H9 (cell line): ENCODE results near the gene SLC4A9. TPM values are rescaled to one million over a fixed set of nuclear protein-coding genes. Genes with fewer than 3 reads are reported as not detected.

ENCODE experiments used
- DNase-seq: peaks from one replicate; pipeline ENCODE4 v3.0.0-alpha.2; 2017
- H2AFZ ChIP-seq: one replicate; pipeline ENCODE4 v1.6.1; 2013; ENCODE audit warnings: mild to moderate bottlenecking, low read length, control low read depth, moderate library complexity
- H2AK5ac ChIP-seq: 2 replicates; pipeline ENCODE4 v1.6.1; 2013; ENCODE audit warnings: low read length, control low read depth, mixed read lengths; ENCODE audit not compliant: insufficient read length
- H2BK120ac ChIP-seq: one replicate; pipeline ENCODE4 v1.6.1; 2013; ENCODE audit warnings: low read depth, mild to moderate bottlenecking, low read length, control low read depth, inconsistent platforms; ENCODE audit not compliant: poor library complexity, severe bottlenecking
- H2BK12ac ChIP-seq: 2 replicates; pipeline ENCODE4 v1.6.1; 2013; ENCODE audit warnings: low read length, control low read depth, mixed read lengths, low read depth; ENCODE audit not compliant: insufficient read length
- H2BK15ac ChIP-seq: 2 replicates; pipeline ENCODE4 v1.6.1; 2013; ENCODE audit warnings: low read depth, low read length, control low read depth
- H2BK20ac ChIP-seq: one replicate; pipeline ENCODE4 v1.6.1; 2013; ENCODE audit warnings: low read depth, mild to moderate bottlenecking, low read length, control low read depth, inconsistent platforms; ENCODE audit not compliant: poor library complexity, severe bottlenecking
- H2BK5ac ChIP-seq: 2 replicates; pipeline ENCODE4 v1.6.1; 2013; ENCODE audit warnings: low read length, control low read depth, mixed read lengths; ENCODE audit not compliant: insufficient read length
- H3K14ac ChIP-seq: 2 replicates; pipeline ENCODE4 v1.6.1; 2013; ENCODE audit warnings: low read length, control low read depth; ENCODE audit not compliant: insufficient read depth
- H3K18ac ChIP-seq: 2 replicates; pipeline ENCODE4 v1.6.1; 2013; ENCODE audit warnings: low read depth, mild to moderate bottlenecking, mixed read lengths, low read length, control low read depth; ENCODE audit not compliant: insufficient read length
- H3K23ac ChIP-seq: 2 replicates; pipeline ENCODE4 v1.6.1; 2013; ENCODE audit warnings: low read length, control low read depth, mixed read lengths, low read depth; ENCODE audit not compliant: insufficient read length
- H3K23me2 ChIP-seq: 2 replicates; pipeline ENCODE4 v1.6.1; 2013; ENCODE audit warnings: low read depth, mild to moderate bottlenecking, mixed read lengths, low read length, control low read depth; ENCODE audit not compliant: insufficient read length, poor library complexity, severe bottlenecking
- H3K27ac ChIP-seq: 2 replicates; pipeline ENCODE4 v1.5.1; 2013; ENCODE audit warnings: low read length, control low read depth, mixed read lengths, low read depth; ENCODE audit not compliant: insufficient read length
- H3K27me3 ChIP-seq: 2 replicates; pipeline ENCODE4 v1.6.1; 2013; ENCODE audit warnings: low read length, control low read depth, inconsistent platforms; ENCODE audit not compliant: insufficient read depth
- H3K4ac ChIP-seq: 2 replicates; pipeline ENCODE4 v1.6.1; 2013; ENCODE audit warnings: low read depth, mild to moderate bottlenecking, control low read depth, inconsistent platforms, low read length, moderate library complexity
- H3K4me1 ChIP-seq: 2 replicates; pipeline ENCODE4 v1.6.1; 2013; ENCODE audit warnings: low read length, control low read depth, inconsistent platforms; ENCODE audit not compliant: insufficient read depth
- H3K4me2 ChIP-seq: 2 replicates; pipeline ENCODE4 v1.6.1; 2013; ENCODE audit warnings: low read length, control low read depth, mixed read lengths; ENCODE audit not compliant: insufficient read length, insufficient read depth
- H3K56ac ChIP-seq: 2 replicates; pipeline ENCODE4 v1.6.1; 2013; ENCODE audit warnings: low read depth, mild to moderate bottlenecking, mixed read lengths, low read length, control low read depth; ENCODE audit not compliant: insufficient read length
- H3K79me1 ChIP-seq: 2 replicates; pipeline ENCODE4 v1.6.1; 2013; ENCODE audit warnings: low read depth, mild to moderate bottlenecking, moderate library complexity, low read length, control low read depth, inconsistent platforms; ENCODE audit not compliant: insufficient read depth, poor library complexity, severe bottlenecking
- H3K79me2 ChIP-seq: 2 replicates; pipeline ENCODE4 v1.6.1; 2013; ENCODE audit warnings: low read length, control low read depth, inconsistent platforms; ENCODE audit not compliant: insufficient read depth
- H3K9ac ChIP-seq: 2 replicates; pipeline ENCODE4 v1.6.1; 2013; ENCODE audit warnings: low read length, control low read depth, mixed read lengths; ENCODE audit not compliant: insufficient read length; ENCODE audit errors: extremely low read depth
- H3K9me3 ChIP-seq: one replicate; pipeline ENCODE4 v1.6.1; 2013; ENCODE audit warnings: low read depth, low read length, inconsistent platforms; ENCODE audit not compliant: control insufficient read depth
- H3T11ph ChIP-seq: one replicate; pipeline ENCODE4 v1.6.1; 2013; ENCODE audit warnings: mild to moderate bottlenecking, low read length, control low read depth, inconsistent platforms
- H4K20me1 ChIP-seq: one replicate; pipeline ENCODE4 v1.6.1; 2013; ENCODE audit not compliant: control insufficient read depth, insufficient read length, insufficient read depth
- H4K5ac ChIP-seq: 2 replicates; pipeline ENCODE4 v1.6.1; 2013; ENCODE audit warnings: low read depth, mild to moderate bottlenecking, mixed read lengths, low read length, control low read depth; ENCODE audit not compliant: insufficient read length
- H4K8ac ChIP-seq: replicated peaks from 2 replicates; pipeline ENCODE4 v1.6.1; 2013; ENCODE audit warnings: low read length, control low read depth, mixed read lengths, low read depth; ENCODE audit not compliant: insufficient read length
- H4K91ac ChIP-seq: 2 replicates; pipeline ENCODE4 v1.6.1; 2013; ENCODE audit warnings: low read depth, mild to moderate bottlenecking, moderate library complexity, mixed read lengths, low read length, control low read depth; ENCODE audit not compliant: insufficient read length
- H3K27ac Mint-ChIP-seq, 3 experiments: 2 replicates in 2 of 3; 3 replicates in 1 of 3; pipeline ENCODE4 v1.8.0; 2020 to 2021; ENCODE audit warnings: mixed read lengths in 3 of 3, mild to moderate bottlenecking in 1 of 3, moderate library complexity in 1 of 3
- H3K27me3 Mint-ChIP-seq: 2 replicates; pipeline ENCODE4 v1.8.0; 2021; ENCODE audit warnings: low read depth, mild to moderate bottlenecking, moderate library complexity, mixed read lengths
- H3K36me3 Mint-ChIP-seq, 3 experiments: 2 replicates in 2 of 3; 3 replicates in 1 of 3; pipeline ENCODE4 v1.8.0; 2020 to 2021; ENCODE audit warnings: low read depth in 3 of 3, mixed read lengths in 3 of 3; ENCODE audit not compliant: insufficient read depth in 1 of 3
- H3K4me1 Mint-ChIP-seq, 2 experiments: 2 replicates each; pipeline ENCODE4 v1.8.0; 2020; ENCODE audit warnings: mixed read lengths in 2 of 2
- H3K4me3 Mint-ChIP-seq, 2 experiments: 2 replicates in 1 of 2; 3 replicates in 1 of 2; pipeline ENCODE4 v1.8.0; 2020 to 2021; ENCODE audit warnings: mild to moderate bottlenecking in 2 of 2, mixed read lengths in 2 of 2, moderate library complexity in 1 of 2
- H3K9me3 Mint-ChIP-seq, 2 experiments: 2 replicates in 1 of 2; 3 replicates in 1 of 2; pipeline ENCODE4 v1.8.0; 2020; ENCODE audit warnings: mild to moderate bottlenecking in 2 of 2, mixed read lengths in 2 of 2, moderate library complexity in 1 of 2
- CTCF ChIP-seq: fragments of 200-600 bp; sonication (generic); conservative IDR thresholded peaks from 3 replicates; pipeline ENCODE4 v1.8.0; 2021; ENCODE audit warnings: antibody characterized with exemption, mild to moderate bottlenecking
- WGBS: extraction: QIAGEN DNeasy Blood & Tissue Kit; methylation state at CpG from one replicate; pipeline ENCODE4 v1.1.7; 2013; ENCODE audit warnings: missing lambda C conversion rate, low lambda C conversion rate, mixed read lengths; ENCODE audit not compliant: insufficient read length; ENCODE audit errors: extremely low coverage; 5-methylcytosine and 5-hydroxymethylcytosine counted together
- total RNA-seq: library from RNA; stranded (reverse); gene quantifications from 2 replicates; pipeline ENCODE4 v1.2.1, GENCODE V29; 2021

The SLC4A9 gene
- total RNA-seq, 1 experiment from 2014 or later, result 0.07 TPM

- Histone ChIP-seq H3K4ac (no peak overlapping the region), H3K9ac (no peak overlapping the region), H3K27ac (no peak overlapping the region), H3K23ac (no peak overlapping the region), H3K4me1 (no peaks in the 10 kb centered on the region), H3K56ac (no peak overlapping the region), H2AK5ac (no peak overlapping the region), H3K18ac (no peak overlapping the region), H3K4me2 (no peak overlapping the region), H2BK15ac (no peak overlapping the region), H4K91ac (no peak overlapping the region), H3K79me2 (no peaks in the 10 kb centered on the region), H3K27me3 (no peaks in the 10 kb centered on the region), H3K23me2 (no peaks in the 10 kb centered on the region), H2BK12ac (no peak overlapping the region), H3K14ac (no peak overlapping the region), H3K9me3 (no peaks in the 10 kb centered on the region), H2BK120ac (no peak overlapping the region), H4K8ac (no peak overlapping the region), H4K5ac (no peak overlapping the region), H2AFZ (no peak overlapping the region), H2BK20ac (no peak overlapping the region), H4K20me1 (no peaks in the 10 kb centered on the region), H3T11ph (no peak overlapping the region), H2BK5ac (no peak overlapping the region), H3K79me1 (no peaks in the 10 kb centered on the region)
- no peak for DNase-seq
- TF ChIP-seq CTCF, result no peak
- H3K27ac Mint-ChIP-seq, result no peak overlapping the region
- no CpG with 5 or more reads among the region's 3 CpGs for WGBS
- H3K4me1 Mint-ChIP-seq, result peaks cover 10 to 13% of the 10 kb centered on the region in 2 experiments
- H3K27me3 Mint-ChIP-seq, result no peaks in the 10 kb centered on the region; the same call in none of the 2 replicates
- no peak overlapping the region for H3K4me3 Mint-ChIP-seq
- no peaks in the 10 kb centered on the region for H3K36me3 Mint-ChIP-seq
- no peaks in the 10 kb centered on the region; a peak in 1 of 5 replicates for H3K9me3 Mint-ChIP-seq
Observed at GRCh38 chr5:140325486-140325885, 34.5 kb upstream of the SLC4A9 start.
